Brain microvascular endothelial cell (primary cell): ENCODE results near the gene LZIC.
A peak's percentile ranks its signal among the peaks of the same experiment; 100 is the strongest.
"Not testable (repeated sequence)": the region's sequence is repeated elsewhere in the genome, so short reads cannot be mapped to it uniquely, and the experiment has no call there.

Source experiments
- DNase-seq: peaks from one replicate; pipeline ENCODE4 v3.0.0-alpha.2; 2020
- H3K27ac ChIP-seq: fragments of 250-450 bp; sonication (Bioruptor Pico); 2 replicates; pipeline ENCODE4 v1.5.1; 2020; ENCODE audit warnings: mild to moderate bottlenecking, moderate library complexity
- H3K27me3 ChIP-seq: fragments of 250-450 bp; sonication (Bioruptor Pico); replicated peaks from 2 replicates; pipeline ENCODE4 v1.5.1; 2020; ENCODE audit warnings: mild to moderate bottlenecking
- H3K36me3 ChIP-seq: fragments of 250-450 bp; sonication (Bioruptor Pico); replicated peaks from 2 replicates; pipeline ENCODE4 v1.5.1; 2020; ENCODE audit warnings: mild to moderate bottlenecking
- H3K4me3 ChIP-seq: 2 replicates; pipeline ENCODE4 v1.5.1; 2011; ENCODE audit warnings: low read depth, mild to moderate bottlenecking, control low read depth, low read length, moderate library complexity
- in situ Hi-C: cut with HindIII; loops from 2 replicates; pipeline ENCODE4 v1.10.0; 2017; ENCODE audit warnings: low sequenced_read_pairs, low pct_ligation_motif_present
- TF ChIP-seq, protein P1 (sequence below): IDR thresholded peaks from 2 replicates; pipeline ENCODE4 v1.5.1; 2011; ENCODE audit warnings: low read depth, mild to moderate bottlenecking, moderate library complexity, low read length, control low read depth, inconsistent platforms; ENCODE audit errors: missing control alignments

LZIC gene

DNA sequence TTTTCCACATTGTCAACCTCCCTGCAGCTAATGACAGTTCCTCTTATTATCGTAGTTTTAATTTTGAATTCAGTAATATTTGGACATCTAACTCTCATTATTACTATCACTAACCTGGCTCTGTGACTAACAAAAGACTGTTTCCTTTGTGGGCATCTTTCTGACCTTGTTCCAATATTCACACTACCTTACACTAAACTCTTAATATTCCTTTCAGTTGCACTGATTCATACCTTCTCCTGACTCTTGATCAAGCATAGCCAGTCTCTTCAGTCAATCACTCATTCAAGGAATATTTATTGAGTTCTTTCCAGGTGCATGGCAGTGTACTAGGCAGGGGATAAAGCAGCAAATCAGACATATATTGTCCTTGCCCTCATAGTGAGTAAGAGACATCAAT is 25.3 kb downstream of the LZIC start:
- in situ Hi-C loops: no loop called here
- no peaks in the 10 kb centered on the region for H3K36me3 ChIP-seq
- no peaks in the 10 kb centered on the region for H3K27me3 ChIP-seq
- H3K27ac ChIP-seq: no peak overlapping the region
- no peak overlapping the region for H3K4me3 ChIP-seq
- DNase-seq: no peak
- TF ChIP-seq, protein P1, sequence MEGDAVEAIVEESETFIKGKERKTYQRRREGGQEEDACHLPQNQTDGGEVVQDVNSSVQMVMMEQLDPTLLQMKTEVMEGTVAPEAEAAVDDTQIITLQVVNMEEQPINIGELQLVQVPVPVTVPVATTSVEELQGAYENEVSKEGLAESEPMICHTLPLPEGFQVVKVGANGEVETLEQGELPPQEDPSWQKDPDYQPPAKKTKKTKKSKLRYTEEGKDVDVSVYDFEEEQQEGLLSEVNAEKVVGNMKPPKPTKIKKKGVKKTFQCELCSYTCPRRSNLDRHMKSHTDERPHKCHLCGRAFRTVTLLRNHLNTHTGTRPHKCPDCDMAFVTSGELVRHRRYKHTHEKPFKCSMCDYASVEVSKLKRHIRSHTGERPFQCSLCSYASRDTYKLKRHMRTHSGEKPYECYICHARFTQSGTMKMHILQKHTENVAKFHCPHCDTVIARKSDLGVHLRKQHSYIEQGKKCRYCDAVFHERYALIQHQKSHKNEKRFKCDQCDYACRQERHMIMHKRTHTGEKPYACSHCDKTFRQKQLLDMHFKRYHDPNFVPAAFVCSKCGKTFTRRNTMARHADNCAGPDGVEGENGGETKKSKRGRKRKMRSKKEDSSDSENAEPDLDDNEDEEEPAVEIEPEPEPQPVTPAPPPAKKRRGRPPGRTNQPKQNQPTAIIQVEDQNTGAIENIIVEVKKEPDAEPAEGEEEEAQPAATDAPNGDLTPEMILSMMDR: no peak

- DNase-seq, H3K27me3 ChIP-seq, H3K27ac ChIP-seq, H3K36me3 ChIP-seq, in situ Hi-C loops, H3K4me3 ChIP-seq: not testable (repeated sequence)
These were observed 25.7 kb downstream of the LZIC start for GRCh38 chr1:9917495-9917894.

DNA sequence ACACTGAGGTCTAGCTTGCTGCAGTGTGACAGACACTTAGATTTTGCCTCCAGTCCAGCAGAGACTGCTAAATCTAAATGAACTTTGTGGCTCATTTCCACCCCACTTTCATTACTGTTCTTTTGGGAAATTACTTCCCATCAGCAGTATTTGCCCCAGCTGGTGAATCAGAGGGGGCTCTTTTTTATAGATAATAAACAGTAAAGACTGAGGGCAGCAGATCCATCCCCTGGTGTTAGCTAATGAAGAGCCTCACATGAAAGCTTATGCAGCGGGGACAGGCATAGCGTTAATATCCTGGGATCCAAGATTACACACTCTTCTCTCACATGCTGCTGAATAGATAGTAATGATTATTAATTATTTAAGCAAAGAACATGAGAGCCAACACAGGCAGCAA is 26.7 kb downstream of the LZIC start:
- H3K4me3 ChIP-seq: no peak overlapping the region
- H3K27ac ChIP-seq: no peak overlapping the region
- no peak for DNase-seq
- in situ Hi-C loops: no loop called here
- TF ChIP-seq, protein P1: no peak
- no peaks in the 10 kb centered on the region for H3K27me3 ChIP-seq
- no peaks in the 10 kb centered on the region for H3K36me3 ChIP-seq

DNA sequence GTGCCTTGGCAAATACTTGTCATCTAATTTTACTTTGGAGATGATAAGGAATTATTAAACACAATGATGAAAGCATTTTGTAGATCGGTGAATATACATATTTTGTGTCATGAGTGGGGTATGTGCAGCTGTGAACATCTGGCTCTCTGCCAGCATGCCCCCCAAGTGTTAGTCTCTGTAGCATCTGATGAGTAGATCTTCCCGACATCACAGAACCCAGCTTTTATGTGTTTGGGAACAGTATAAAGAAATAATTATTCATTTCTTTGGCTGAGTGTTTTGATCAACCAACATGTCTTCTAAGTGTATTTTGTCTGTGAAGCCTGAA is 28.6 kb downstream of the LZIC start:
- in situ Hi-C loops: no loop called here
- no peak for DNase-seq
- H3K27ac ChIP-seq: no peak overlapping the region

GRCh38 chr1:9912264-9912936 is 30.8 kb downstream of the LZIC start:
- H3K4me3 ChIP-seq: no peak overlapping the region
- in situ Hi-C loops: no loop called here
- no peak for DNase-seq
- no peaks in the 10 kb centered on the region for H3K27me3 ChIP-seq
- no peak overlapping the region for H3K27ac ChIP-seq
- TF ChIP-seq, protein P1: no peak
- H3K36me3 ChIP-seq: no peaks in the 10 kb centered on the region

More for the DNA sequence above, 28.6 kb downstream of the LZIC start:
- no peaks in the 10 kb centered on the region for H3K27me3 ChIP-seq
- TF ChIP-seq, protein P1: peak; percentile 12
- no peak overlapping the region for H3K4me3 ChIP-seq
- no peaks in the 10 kb centered on the region for H3K36me3 ChIP-seq

- peak overlapping the region; percentile 73 for H3K27ac ChIP-seq
- no peaks in the 10 kb centered on the region for H3K36me3 ChIP-seq
- peak; percentile 99 for DNase-seq
- no peaks in the 10 kb centered on the region for H3K27me3 ChIP-seq
- in situ Hi-C loops: no loop called here
- TF ChIP-seq, protein P1: no peak
- H3K4me3 ChIP-seq: peak overlapping the region; percentile 71
These were observed 32.6 kb downstream of the LZIC start for GRCh38 chr1:9910423-9911178.
